Omental fat pad (tissue), 4 donors: ENCODE results near the gene NCR2. TPM values are rescaled to one million over a fixed set of nuclear protein-coding genes. Genes with fewer than 3 reads are reported as not detected.
"Not testable (repeated sequence)": the region's sequence is repeated elsewhere in the genome, so short reads cannot be mapped to it uniquely, and the experiment has no call there.

Experiments
- ATAC-seq: fragments of 150-250 bp; one replicate; pipeline ENCODE4 v1.9.1; 2016; ENCODE audit warnings: mild to moderate bottlenecking, moderate library complexity; ENCODE audit not compliant: low FRiP score
- DNase-seq: peaks from one replicate; pipeline ENCODE4 v3.0.0-alpha.2; 2019; ENCODE audit warnings: low spot score
- total RNA-seq, 4 donors: library from RNA; depleted of rRNA; stranded (reverse); fragments of >200 nt; gene quantifications; one replicate each; pipeline ENCODE4 v1.1.0, GENCODE V29; 2016
- TF ChIP-seq, protein P1 (sequence below), 3 donors: fragments of 450-650 bp; IDR thresholded peaks; one replicate each; pipeline ENCODE4 v1.5.1; 2016 to 2017; ENCODE audit warnings: antibody characterized with exemption in 3 of 3, mild to moderate bottlenecking in 3 of 3, moderate library complexity in 2 of 3

The NCR2 gene
- total RNA-seq, 4 donors from 2014 or later, result not detected

DNA sequence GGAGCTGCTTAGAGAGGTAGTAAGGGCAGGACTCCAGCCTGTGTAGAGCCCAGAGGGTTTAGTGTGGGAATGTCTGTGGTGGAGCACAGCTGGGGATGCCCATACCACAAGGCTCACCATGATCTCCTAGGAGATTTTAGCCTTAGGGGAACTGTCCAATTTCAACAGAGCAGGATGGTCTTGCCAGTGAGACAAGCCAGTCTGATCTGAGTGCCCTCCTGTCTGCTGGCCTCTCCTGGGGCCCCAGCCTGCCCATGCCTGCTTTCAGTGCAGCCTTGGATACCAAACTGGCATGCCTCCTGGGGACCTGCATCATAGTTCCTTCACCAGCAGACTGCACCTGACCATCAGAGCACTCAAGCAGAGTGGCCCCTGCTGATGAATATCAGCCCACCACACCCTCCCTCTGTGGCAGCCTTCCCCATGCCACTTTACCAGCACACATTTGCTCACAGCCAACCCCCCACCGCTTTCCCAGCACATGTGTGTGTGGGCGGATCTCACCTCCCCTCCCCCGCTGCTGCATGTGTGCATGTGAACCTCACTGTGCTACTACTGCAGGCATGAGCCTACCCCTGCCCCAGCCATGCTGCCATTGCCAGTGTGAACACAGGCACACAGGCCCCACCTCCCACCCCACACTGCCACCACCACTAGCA, 41.1 kb upstream of the NCR2 start:
- no peak for ATAC-seq
- TF ChIP-seq, protein P1, sequence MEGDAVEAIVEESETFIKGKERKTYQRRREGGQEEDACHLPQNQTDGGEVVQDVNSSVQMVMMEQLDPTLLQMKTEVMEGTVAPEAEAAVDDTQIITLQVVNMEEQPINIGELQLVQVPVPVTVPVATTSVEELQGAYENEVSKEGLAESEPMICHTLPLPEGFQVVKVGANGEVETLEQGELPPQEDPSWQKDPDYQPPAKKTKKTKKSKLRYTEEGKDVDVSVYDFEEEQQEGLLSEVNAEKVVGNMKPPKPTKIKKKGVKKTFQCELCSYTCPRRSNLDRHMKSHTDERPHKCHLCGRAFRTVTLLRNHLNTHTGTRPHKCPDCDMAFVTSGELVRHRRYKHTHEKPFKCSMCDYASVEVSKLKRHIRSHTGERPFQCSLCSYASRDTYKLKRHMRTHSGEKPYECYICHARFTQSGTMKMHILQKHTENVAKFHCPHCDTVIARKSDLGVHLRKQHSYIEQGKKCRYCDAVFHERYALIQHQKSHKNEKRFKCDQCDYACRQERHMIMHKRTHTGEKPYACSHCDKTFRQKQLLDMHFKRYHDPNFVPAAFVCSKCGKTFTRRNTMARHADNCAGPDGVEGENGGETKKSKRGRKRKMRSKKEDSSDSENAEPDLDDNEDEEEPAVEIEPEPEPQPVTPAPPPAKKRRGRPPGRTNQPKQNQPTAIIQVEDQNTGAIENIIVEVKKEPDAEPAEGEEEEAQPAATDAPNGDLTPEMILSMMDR (IDR thresholded peaks at IDR 0.05), result no peak
- no peak for DNase-seq

DNA sequence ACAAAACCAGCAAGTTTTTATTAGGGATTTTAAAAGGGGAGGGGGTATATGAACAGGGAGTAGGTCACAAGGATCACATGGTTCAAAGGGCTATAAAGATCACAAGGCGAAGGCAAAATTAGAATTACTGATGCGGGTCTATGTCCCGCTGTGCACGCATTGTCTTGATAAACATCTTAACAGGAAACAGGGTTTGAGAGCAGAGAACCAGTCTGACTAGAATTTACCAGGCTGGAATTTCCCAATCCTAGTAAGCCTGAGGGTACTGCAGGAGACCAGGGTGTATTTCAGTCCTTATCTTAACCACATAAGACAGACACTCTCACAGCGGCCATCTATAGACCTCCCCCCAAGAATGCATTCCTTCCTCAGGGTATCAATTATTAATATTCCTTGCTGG, 38.2 kb upstream of the NCR2 start:
- DNase-seq, ATAC-seq: not testable (repeated sequence)

DNA sequence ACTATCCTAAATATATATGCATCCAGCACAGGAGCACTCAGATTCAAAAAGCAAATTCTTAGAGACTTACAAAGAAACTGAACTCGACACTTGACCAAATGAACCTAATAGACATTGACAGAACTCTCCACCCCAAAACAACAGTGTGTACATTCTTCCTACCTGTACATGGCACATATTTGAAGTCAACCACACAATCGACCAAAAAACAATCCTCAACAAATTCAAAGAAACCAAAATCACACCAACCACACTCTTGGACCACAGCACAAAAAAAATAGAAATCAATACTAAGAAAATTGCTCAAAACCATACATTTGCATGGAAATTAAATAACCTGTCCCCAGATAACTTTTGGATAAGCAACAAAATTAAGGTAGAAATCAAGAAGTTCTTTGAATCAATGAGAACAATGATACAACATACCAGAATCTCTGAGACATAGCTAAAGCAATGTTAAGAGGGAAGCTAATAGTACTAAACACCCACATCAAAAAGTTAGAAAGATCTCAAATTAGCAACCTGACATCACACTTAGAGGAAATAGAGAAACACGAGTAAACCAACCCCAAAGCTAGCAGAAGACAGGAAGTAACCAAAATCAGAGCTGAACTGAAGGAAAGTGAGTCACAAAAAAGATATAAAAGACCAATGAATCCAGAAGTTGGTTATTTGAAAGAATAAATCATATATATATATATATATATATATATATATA, 36.5 kb upstream of the NCR2 start:
- DNase-seq (no peak), ATAC-seq (no peak)
- TF ChIP-seq, protein P1 (IDR thresholded peaks at IDR 0.05), result no peak

DNA sequence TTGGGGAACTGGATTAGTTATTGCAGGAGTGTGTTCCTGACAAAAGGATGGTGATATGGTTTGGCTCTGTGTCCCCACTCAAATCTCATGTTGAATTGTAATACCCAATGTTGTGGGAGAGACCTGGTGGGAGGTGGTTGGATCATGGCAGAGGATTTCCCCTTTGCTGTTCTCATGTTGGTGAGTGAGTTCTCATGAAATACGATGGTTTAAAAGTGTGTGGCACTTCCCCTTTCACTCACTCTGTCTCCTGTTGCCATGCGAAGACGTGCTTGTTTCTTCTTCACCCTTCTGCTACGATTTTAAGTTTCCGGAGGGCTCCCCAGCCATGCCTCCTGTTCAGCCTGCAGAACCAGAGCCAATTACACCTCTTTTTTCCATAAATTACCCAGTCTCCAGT, 32.8 kb upstream of the NCR2 start:
- TF ChIP-seq, protein P1 (IDR thresholded peaks at IDR 0.05), result no peak
- ATAC-seq (no peak), DNase-seq (no peak)

DNA sequence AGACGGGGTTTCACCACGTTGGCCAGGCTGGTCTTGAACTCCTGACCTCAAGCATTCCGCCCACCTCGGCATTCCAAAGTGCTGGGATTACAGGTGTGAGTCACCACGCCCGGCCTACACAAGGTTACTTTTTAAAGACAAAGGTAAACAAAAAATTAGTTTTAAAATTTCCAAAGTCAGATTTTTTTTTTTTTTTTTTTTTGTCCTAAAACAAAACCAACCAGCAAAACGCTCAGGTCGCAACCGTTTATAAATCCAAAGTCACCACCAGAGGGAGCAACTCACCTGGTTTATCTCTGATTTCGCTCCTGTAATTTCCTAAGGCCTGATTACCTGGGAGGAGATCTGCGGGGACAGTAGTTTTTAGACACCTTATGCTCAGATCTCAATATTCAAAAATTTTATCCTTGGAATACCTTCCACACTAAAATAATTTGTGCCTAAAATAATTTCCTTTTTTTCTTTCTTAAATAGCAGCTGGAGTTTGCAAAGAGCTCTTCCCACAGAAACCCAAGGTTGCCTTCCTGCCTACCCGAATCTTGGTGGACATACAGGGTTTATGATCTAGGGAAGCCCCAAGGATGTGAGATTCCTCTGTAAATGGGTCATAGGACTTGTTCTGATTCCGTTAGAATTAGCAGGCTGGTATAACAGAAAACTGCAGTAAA, 29.1 kb upstream of the NCR2 start:
- DNase-seq, result no peak
- TF ChIP-seq, protein P1 (IDR thresholded peaks at IDR 0.05), result no peak
- no peak for ATAC-seq

DNA sequence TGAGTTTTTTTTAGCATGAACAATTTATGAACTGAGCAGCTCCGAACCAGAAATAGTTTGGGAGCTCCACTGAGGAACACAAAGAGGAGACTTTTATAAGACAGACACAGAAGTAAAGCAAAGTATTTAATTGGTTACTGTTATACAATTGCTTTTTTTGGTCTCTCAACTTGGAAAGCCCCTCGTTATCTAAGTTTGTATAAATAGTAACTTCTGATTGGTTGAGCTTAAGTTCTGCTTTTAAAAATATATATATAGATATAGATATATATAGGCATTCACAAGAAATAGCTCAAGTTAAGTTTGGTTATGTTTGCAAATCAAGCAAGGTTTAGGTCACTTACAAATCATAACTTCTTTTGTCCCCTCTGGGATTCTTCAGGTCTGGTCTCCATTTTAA, 20.2 kb upstream of the NCR2 start:
- ATAC-seq, result no peak
- TF ChIP-seq, protein P1 (IDR thresholded peaks at IDR 0.05), result no peak
- DNase-seq, result no peak

DNA sequence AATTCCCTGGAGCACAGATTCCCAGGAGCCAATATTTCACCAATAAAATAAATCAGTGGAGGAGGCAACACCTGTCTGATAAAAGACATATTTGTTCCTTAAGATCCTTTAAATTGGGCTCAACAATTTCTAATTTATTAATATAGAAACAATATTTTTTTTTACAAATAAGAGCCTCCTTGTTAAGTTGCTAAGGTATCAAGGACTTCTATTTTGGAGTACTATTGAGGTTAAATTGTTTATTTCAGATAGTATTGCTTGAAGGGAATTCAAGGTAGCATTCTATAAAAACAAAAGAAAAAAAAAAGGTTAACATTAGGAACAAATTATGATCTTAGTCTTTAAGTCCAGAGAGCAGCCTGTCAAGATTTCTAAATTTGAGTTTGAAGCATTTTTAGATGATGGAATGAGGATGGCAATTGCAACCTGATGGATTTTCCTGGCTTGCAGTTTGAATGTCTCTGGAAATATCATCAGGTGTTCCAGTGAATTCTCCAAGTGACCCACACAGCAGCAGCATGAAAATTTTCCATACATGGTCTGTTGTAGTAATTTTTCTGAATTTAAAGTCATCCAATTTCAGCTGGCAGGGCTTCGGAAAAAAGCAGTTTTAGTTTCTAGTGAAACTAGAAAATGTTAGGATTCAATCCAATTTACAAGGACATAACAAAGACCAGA, 19.3 kb upstream of the NCR2 start:
- ATAC-seq (no peak), DNase-seq (no peak)
- TF ChIP-seq, protein P1 (IDR thresholded peaks at IDR 0.05), result no peak
